Pancreas (tissue), 10 donors: Measurements from ENCODE around the gene LIPJ. TPM values are rescaled to one million over a fixed set of nuclear protein-coding genes. Genes with fewer than 3 reads are reported as not detected.

Source experiments
- ATAC-seq, 4 donors: fragments of 200-7000 bp; cut with Tn5 transposase; one replicate each; pipeline versions ENCODE4 v1.8.0 to v1.9.1; 2020; ENCODE audit warnings: mild to moderate bottlenecking in 4 of 4, moderate library complexity in 4 of 4
- DNase-seq, 6 donors: peaks; one replicate each; pipeline ENCODE4 v3.0.0-alpha.2; 2020
- FAIRE-seq: peaks from 2 replicates; lab custom pipeline; 2012; peaks lifted over from hg19 to GRCh38; lab: Jason Lieb, UNC
- H3K27ac ChIP-seq, 4 donors: fragments of 200-600 bp; sonication (generic); 1 replicate in 3 of 4; 2 replicates in 1 of 4; pipeline versions ENCODE4 v1.5.0 to v1.8.0; 2020
- H3K27me3 ChIP-seq, 4 donors: fragments of 200-600 bp; one replicate each; pipeline ENCODE4 v1.8.0; 2021
- H3K36me3 ChIP-seq, 3 donors: fragments of 200-600 bp; sonication (generic) in 1 of 3; one replicate each; pipeline versions ENCODE4 v1.5.0 to v1.8.0; 2020 to 2021
- H3K4me1 ChIP-seq, 3 donors: fragments of 200-600 bp; one replicate each; pipeline ENCODE4 v1.8.0; 2021
- H3K4me3 ChIP-seq, 4 donors: fragments of 200-600 bp; sonication (generic) in 2 of 4; one replicate each; pipeline versions ENCODE4 v1.5.0 to v1.8.0; 2020 to 2021
- H3K9me3 ChIP-seq, 4 donors: fragments of 200-600 bp; one replicate each; pipeline ENCODE4 v1.8.0; 2021
- CTCF ChIP-seq, 4 donors: fragments of 200-600 bp; sonication (generic) in 3 of 4; IDR thresholded peaks; one replicate each; pipeline versions ENCODE4 v1.5.0 to v1.8.0; 2021; ENCODE audit warnings: antibody characterized with exemption in 4 of 4
- WGBS, 2 donors: extraction: QIAGEN DNeasy Blood & Tissue Kit; methylation state at CpG; one replicate each; pipeline ENCODE4 v1.1.7; 2013; 5-methylcytosine and 5-hydroxymethylcytosine counted together
- intact Hi-C, 3 donors: fragments of 100-400 bp; cut with DNase I; formaldehyde crosslinking; loops; one replicate each; pipeline versions ENCODE4 v1.11.1 to v1.14.2; 2022
- polyA plus RNA-seq, 2 donors: library from polyadenylated mRNA; stranded (reverse); fragments of 200-250 nt; gene quantifications; one replicate each; pipeline ENCODE4 v1.2.3, GENCODE V29; 2013
- total RNA-seq, 6 donors: library from RNA; stranded (reverse); fragmentation: NEBNext Ultra II Directional in 4 of 6; extraction: Animal tissue kit (Norgen Biotek cat#: 25700) in 4 of 6; gene quantifications; one replicate each; pipeline versions ENCODE4 v1.2.1 to v1.2.4, GENCODE V29; 2021 to 2023
- donor health status: healthy with polysubstance abuse.
- donor health status: DM: no; HTN: no; CAD: no; lungs with moderate emphysema.
- donor health status: DM: no; HTN: no; CAD: no.
- donor health status: control.
- donor health status: control.
- donor health status: Bipolar disorder and iron deficiency.
- donor health status: DM: yes; HTN: yes; CAD: no.
- donor health status: DM: no; HTN: no; CAD: no.
- donor health status: DM: no; HTN: no; CAD: no.
- donor health status: DM: yes; HTN: yes; CAD: no.

LIPJ gene
- total and polyA plus RNA-seq, 8 donors: 0.04 to 1.2 (median 0.27) TPM

GRCh38 chr10:88647061-88647615 lies 60.6 kb downstream of the LIPJ start:
- Histone ChIP-seq H3K27me3 (no peaks in the 10 kb centered on the region), H3K4me1 (no peaks in the 10 kb centered on the region), H3K36me3 (no peaks in the 10 kb centered on the region), H3K9me3 (no peaks in the 10 kb centered on the region), H3K4me3 (no peak overlapping the region), H3K27ac (no peak overlapping the region)
- FAIRE-seq (no peak), ATAC-seq (no peak), DNase-seq (no peak)
- no peak for TF ChIP-seq CTCF (IDR thresholded peaks at IDR 0.05)
- WGBS, 2 donors: 59 to 82% methylated on average over 2 of the region's 2 CpGs
- intact Hi-C loops: no loop called here

- H3K27ac ChIP-seq: no peak overlapping the region
- intact Hi-C loops: no loop called here
- no peaks in the 10 kb centered on the region for H3K36me3 ChIP-seq
- no peak for TF ChIP-seq CTCF (IDR thresholded peaks at IDR 0.05)
- no peaks in the 10 kb centered on the region for H3K27me3 ChIP-seq
- peak in 1 of 4 donors; percentile 24 for ATAC-seq
- no peak overlapping the region for H3K4me3 ChIP-seq
- DNase-seq: no peak
- H3K4me1 ChIP-seq: no peaks in the 10 kb centered on the region
- no peak for FAIRE-seq
- no peaks in the 10 kb centered on the region for H3K9me3 ChIP-seq
These were observed 64.6 kb downstream of the LIPJ start for GRCh38 chr10:88651101-88651551.

GRCh38 chr10:88652616-88653015 lies 66.1 kb downstream of the LIPJ start:
- intact Hi-C loops: no loop called here
- DNase-seq (no peak), ATAC-seq (no peak), FAIRE-seq (no peak)
- Histone ChIP-seq H3K4me1 (no peaks in the 10 kb centered on the region), H3K4me3 (no peak overlapping the region), H3K9me3 (no peaks in the 10 kb centered on the region), H3K36me3 (no peaks in the 10 kb centered on the region), H3K27ac (no peak overlapping the region), H3K27me3 (no peaks in the 10 kb centered on the region)
- no peak for TF ChIP-seq CTCF (IDR thresholded peaks at IDR 0.05)
- 82 to 83% methylated on average over 2 of the region's 2 CpGs for WGBS, 2 donors

Other genes with a start within 250 kb of the LIPJ start
- gene RNLS, start 3.4 kb upstream of the LIPJ start, total RNA-seq: 1 to 10 TPM; 4.6 to 6.4 (median 5.9) TPM
- gene RNLS, start 3.4 kb upstream of the LIPJ start, polyA plus RNA-seq: 1 to 10 TPM; 2.5 to 6.4 TPM
- gene LIPF, start 77.7 kb downstream of the LIPJ start, total RNA-seq: not detected
- 1 to 10 TPM in 1 of 2 donors, not detected in 1; 1.2 TPM for gene LIPF, start 77.7 kb downstream of the LIPJ start, polyA plus RNA-seq
- not detected for gene LIPK, start 119.5 kb downstream of the LIPJ start, total RNA-seq
- not detected for gene LIPK, start 119.5 kb downstream of the LIPJ start, polyA plus RNA-seq
- not detected for gene LIPN, start 173.3 kb downstream of the LIPJ start, total RNA-seq
- not detected for gene LIPN, start 173.3 kb downstream of the LIPJ start, polyA plus RNA-seq
- not detected for gene LIPM, start 216.0 kb downstream of the LIPJ start, total RNA-seq
- not detected for gene LIPM, start 216.0 kb downstream of the LIPJ start, polyA plus RNA-seq